A549 treated with DMSO at 1 μM for 4 hours (cell line): ENCODE measurements around the gene TPBG. TPM values are rescaled to one million over a fixed set of nuclear protein-coding genes. Genes with fewer than 3 reads are reported as not detected.

Source experiments
- total RNA-seq: library from RNA; stranded (reverse); fragments of 200-300 nt; extraction: Qiagen RNA extraction; gene quantifications from 5 replicates; pipeline ENCODE4 v1.2.3, GENCODE V29; 2022; ENCODE audit warnings: low read depth

TPBG gene, protein sequence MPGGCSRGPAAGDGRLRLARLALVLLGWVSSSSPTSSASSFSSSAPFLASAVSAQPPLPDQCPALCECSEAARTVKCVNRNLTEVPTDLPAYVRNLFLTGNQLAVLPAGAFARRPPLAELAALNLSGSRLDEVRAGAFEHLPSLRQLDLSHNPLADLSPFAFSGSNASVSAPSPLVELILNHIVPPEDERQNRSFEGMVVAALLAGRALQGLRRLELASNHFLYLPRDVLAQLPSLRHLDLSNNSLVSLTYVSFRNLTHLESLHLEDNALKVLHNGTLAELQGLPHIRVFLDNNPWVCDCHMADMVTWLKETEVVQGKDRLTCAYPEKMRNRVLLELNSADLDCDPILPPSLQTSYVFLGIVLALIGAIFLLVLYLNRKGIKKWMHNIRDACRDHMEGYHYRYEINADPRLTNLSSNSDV
- total RNA-seq, result 44.6 to 57.0 TPM (median 53.4 TPM) in 5 replicates

DNA sequence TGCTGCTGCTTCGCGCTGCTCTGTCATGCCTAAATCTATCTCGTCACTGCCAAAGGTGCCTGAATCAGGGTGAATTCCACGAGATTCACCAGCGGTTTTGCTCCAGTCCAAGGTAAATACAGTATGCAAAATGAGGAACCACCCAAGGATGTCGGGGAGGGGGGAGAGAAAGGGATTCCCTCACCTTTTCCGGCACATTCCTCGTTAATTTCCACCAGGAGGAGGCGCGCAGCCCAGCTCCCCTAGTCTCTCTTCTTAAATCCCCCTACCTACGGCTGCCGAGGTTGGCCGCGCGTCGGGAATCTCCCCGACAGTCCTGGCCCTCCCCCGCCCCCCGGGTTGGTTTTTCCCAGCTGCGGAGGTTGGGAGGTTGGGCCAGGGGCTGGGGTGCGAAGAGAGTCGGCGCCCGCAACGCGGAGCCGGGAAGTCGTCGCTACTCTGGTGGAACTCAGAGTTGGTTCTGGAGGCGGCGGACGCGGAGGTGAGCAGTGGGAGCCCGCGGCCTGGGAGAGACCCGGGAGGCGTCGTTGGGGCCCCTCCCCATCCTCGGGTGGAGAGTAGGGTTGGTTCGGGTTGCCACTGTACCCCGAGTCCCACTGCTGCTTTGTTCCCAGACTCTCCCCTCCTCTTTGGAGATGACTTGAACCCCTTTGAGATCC is at the start of gene TPBG:
Gene TPBG, plus strand, starts transcription at position 390 of the 659 bp plus-strand sequence. CDS start 1,145 bp downstream, outside the sequence.

Other genes with a start within 250 kb of the TPBG start
- 34.9 to 50.5 TPM (median 44.2 TPM) in 5 replicates for gene IBTK, start 116.1 kb upstream of the TPBG start, total RNA-seq